ENCODE data around the gene CLCN3.

DNA sequence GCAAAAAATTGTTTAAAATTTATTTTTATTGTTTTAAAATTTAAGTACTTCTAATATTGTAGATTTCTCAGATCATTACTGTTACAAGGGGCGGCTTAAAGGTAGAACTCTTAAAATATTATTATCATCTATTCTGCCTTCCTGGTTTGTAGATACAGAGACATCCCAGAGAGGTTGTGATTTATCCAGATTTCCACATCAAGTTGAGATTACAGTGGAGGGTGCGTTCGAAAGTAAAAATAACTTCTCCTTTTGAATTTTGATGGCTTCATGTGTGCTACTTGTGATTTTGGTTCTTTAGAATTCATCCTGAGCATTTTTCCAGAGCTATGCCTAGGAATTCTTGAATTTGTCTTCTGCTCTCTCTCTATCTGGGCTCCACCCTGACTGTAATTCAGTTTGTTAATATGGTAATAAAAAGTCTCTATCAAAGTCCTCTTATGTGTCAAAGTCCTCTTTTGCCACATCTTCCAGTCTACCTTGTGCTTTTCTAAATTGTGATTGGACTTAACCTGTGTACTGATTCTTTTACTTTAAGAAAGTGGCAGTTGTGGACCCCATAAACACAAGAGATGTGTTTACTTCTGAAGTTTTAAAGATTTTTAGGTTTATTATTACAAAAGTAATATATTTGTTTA, 37.2 kb downstream of the CLCN3 start:
- TF ChIP-seq YY1 (IDR thresholded peaks at IDR 0.05; ENCODE audit: insufficient read depth, insufficient read length) (no peak), ZNF274 (IDR thresholded peaks at IDR 0.05; ENCODE audit: low read depth, low read length) (no peak), SUZ12 (IDR thresholded peaks at IDR 0.05; ENCODE audit: extremely low read depth, insufficient read depth, insufficient read length) (no peak)
